ENCODE measurements around the gene CLMN.
"Not testable (repeated sequence)": the region's sequence is repeated elsewhere in the genome, so short reads cannot be mapped to it uniquely, and the experiment has no call there.

Gene CLMN

DNA sequence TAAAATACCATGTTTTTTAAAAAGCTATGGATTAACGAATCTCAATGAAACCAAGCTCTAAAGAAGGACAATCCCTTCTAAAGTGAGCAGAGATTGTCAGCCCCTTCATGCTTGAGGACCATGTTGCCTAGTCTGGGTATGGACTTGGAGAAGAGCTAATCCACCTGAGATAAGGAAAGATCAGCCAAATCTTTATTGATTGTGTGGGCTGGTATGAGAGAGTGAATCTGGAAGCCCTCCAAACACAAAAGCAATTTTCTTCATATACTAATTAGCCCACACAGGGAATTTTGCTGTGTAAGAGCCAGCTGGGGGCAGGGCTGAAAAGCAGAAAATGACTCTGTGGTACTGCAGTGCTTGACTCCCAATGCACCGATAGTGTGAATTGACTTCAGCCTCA, 115.0 kb downstream of the CLMN start:
- TF ChIP-seq, protein P1, sequence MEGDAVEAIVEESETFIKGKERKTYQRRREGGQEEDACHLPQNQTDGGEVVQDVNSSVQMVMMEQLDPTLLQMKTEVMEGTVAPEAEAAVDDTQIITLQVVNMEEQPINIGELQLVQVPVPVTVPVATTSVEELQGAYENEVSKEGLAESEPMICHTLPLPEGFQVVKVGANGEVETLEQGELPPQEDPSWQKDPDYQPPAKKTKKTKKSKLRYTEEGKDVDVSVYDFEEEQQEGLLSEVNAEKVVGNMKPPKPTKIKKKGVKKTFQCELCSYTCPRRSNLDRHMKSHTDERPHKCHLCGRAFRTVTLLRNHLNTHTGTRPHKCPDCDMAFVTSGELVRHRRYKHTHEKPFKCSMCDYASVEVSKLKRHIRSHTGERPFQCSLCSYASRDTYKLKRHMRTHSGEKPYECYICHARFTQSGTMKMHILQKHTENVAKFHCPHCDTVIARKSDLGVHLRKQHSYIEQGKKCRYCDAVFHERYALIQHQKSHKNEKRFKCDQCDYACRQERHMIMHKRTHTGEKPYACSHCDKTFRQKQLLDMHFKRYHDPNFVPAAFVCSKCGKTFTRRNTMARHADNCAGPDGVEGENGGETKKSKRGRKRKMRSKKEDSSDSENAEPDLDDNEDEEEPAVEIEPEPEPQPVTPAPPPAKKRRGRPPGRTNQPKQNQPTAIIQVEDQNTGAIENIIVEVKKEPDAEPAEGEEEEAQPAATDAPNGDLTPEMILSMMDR (IDR thresholded peaks at IDR 0.05; ENCODE audit: low read depth, low read length), result no peak
- DNase-seq (ENCODE audit: low read depth in 2 of 2), result no peak
- no peak overlapping the region for H3K4me3 ChIP-seq (replicated peaks in 1 of 2; ENCODE audit: low read depth in 2 of 2, low read length in 2 of 2)

- H3K4me3 ChIP-seq (replicated peaks in 1 of 2; ENCODE audit: low read depth in 2 of 2, low read length in 2 of 2); DNase-seq (ENCODE audit: low read depth in 2 of 2): not testable (repeated sequence)
Measured at GRCh38 chr14:95201745-95202144, 118.0 kb downstream of the CLMN start.

DNA sequence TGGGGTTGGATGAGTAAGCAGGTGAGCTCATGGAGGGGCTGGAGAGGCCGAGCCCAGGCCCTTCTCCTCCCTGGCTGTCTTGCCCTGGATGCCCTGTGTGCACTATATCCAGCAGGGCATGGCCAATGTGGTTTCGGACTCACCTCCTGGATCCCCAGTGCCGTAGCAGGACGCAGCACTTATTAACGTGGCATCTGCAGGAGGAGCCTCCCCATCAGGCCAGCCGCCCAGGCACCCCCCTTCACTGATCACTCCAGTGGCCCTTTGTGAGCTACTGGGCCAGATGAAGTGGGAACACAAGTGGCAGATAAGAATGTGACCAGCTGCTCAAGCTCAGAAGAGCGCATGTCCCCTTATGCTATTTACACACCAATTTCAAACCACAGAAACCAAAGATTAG, 119.3 kb downstream of the CLMN start:
- TF ChIP-seq, protein P1 (IDR thresholded peaks at IDR 0.05; ENCODE audit: low read depth, low read length), result no peak

DNA sequence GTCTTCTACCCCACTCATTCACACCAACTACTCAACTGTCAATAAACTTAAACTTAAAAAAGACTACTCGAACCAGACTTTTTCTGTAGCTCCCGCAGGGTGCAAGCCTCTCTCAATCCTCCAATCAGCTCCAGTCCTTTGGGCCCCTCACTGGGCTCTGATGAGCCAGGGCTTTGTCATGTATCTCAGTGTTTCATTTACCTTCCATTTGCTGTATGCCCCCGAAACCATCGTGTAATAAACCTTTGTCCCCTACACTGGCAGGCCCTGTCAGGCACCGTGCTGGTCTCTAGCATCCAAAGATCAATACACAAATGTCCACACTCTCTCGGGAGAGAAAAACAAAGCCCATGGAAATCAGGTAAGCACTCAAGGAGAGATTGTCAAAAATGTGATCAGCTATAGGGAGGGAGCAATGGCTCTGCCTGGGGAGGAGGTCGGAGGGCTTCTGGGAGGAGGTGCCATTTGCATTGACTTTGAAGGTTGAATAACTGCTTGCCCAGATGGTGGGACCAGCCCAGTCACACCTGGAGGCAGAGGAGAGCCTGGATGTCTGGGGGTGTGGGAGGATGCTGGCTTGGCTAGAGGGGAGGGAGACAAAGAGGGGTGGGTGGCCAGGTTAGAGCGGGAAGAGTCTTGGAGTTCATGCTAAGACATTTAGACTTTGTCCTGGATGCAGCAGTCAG, 120.3 kb downstream of the CLMN start:
- TF ChIP-seq, protein P1 (IDR thresholded peaks at IDR 0.05; ENCODE audit: low read depth, low read length), result no peak
- DNase-seq (ENCODE audit: low read depth in 2 of 2), result no peak
- no peak overlapping the region for H3K4me3 ChIP-seq (replicated peaks in 1 of 2; ENCODE audit: low read depth in 2 of 2, low read length in 2 of 2)

More for the DNA sequence above, 119.3 kb downstream of the CLMN start:
- H3K4me3 ChIP-seq (replicated peaks in 1 of 2; ENCODE audit: low read depth in 2 of 2, low read length in 2 of 2), result no peak overlapping the region
- no peak for DNase-seq (ENCODE audit: low read depth in 2 of 2)

DNA sequence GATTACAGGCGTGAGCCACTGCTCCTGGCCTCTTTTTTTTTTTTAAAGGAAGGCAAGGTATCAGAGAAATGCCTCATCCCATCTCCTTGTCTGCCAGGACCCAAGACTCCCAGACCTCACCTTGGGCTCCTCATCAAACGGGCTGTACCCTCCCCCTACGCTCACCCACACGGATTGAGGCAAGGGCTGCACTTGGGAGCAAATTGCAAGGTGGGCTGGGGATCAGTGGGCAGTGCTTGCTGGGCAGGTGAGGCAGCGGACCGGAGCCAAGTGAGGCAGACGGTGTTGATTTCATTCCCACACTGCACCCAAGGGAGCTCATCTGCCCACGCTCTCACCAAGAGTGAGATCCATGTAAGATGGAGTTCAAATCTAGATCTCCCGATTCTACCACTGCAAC, 121.4 kb downstream of the CLMN start:
- no peak for DNase-seq (ENCODE audit: low read depth in 2 of 2)
- TF ChIP-seq, protein P1 (IDR thresholded peaks at IDR 0.05; ENCODE audit: low read depth, low read length), result no peak
- no peak overlapping the region for H3K4me3 ChIP-seq (replicated peaks in 1 of 2; ENCODE audit: low read depth in 2 of 2, low read length in 2 of 2)

DNA sequence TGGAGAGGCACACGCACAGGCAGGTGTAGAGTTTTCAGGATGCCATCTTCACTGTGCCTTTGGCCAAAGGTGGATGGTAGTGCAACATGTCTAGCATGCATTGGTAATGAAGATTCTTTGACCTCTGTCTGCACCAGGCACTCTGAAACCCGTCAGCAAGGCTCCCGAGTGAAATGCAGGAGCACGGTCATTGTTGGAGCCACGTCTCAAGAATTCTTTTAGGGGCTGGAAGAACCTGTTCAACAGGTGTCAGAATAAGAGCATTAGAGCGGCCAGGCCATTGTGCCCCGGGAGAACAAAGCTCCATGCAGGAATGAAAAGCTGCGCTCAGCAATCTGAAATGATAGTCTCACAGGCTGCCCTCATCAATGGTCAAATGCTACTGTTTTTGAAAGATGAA, 122.2 kb downstream of the CLMN start:
- TF ChIP-seq, protein P1 (IDR thresholded peaks at IDR 0.05; ENCODE audit: low read depth, low read length), result no peak
- H3K4me3 ChIP-seq (replicated peaks in 1 of 2; ENCODE audit: low read depth in 2 of 2, low read length in 2 of 2), result no peak overlapping the region
- DNase-seq (ENCODE audit: low read depth in 2 of 2), result no peak

DNA sequence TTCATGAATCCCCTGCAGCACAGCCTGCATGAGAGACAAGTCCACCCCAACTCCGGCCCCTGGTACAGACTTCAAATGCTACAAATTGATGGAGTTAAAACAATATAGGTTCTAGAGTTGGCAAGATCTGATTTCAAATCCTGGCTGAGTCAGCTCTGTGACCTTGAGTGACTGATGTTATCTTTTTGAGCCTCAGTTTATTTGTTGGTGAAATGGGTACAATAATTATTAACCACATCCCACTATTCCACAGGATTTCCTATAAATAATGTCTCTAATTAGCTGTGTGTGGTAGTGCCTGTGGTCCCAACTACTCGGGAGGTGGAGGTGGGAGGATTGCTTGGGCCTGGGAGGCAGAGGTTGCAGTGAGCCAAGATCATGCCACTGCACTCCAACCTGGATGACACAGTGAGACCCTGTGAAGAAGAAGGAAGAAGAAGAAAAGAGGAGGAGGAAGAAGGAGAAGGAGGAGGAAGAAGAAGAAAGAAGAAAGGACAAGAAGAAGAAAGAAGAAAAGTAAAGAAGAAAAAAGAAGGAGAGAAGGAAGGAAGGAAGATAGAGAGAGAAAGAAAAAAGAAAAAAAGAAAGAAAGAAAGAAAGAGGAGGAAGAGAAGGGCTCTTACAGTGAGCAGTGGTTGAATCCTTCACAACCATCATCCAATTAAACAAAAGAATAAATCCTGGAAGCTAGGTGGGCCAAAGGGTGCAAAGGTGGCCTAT, 122.7 kb downstream of the CLMN start:
- no peak for DNase-seq (ENCODE audit: low read depth in 2 of 2)
- TF ChIP-seq, protein P1 (IDR thresholded peaks at IDR 0.05; ENCODE audit: low read depth, low read length), result no peak
- H3K4me3 ChIP-seq (replicated peaks in 1 of 2; ENCODE audit: low read depth in 2 of 2, low read length in 2 of 2), result no peak overlapping the region

All from cardiac fibroblast (primary cell).